GM18505 (cell line): ENCODE measurements around the gene BBS4.

ENCODE experiments used
- ATAC-seq: cut with Tn5 transposase; IDR thresholded peaks from one replicate; pipeline ENCODE4 v1.9.1; 2021; ENCODE audit not compliant: unreplicated experiment
- POLR2A ChIP-seq: IDR thresholded peaks from 4 replicates; pipeline ENCODE4 v1.6.1; 2011; ENCODE audit warnings: borderline replicate concordance; ENCODE audit not compliant: insufficient read depth, insufficient read length; ENCODE audit errors: extremely low read depth

The BBS4 gene

DNA sequence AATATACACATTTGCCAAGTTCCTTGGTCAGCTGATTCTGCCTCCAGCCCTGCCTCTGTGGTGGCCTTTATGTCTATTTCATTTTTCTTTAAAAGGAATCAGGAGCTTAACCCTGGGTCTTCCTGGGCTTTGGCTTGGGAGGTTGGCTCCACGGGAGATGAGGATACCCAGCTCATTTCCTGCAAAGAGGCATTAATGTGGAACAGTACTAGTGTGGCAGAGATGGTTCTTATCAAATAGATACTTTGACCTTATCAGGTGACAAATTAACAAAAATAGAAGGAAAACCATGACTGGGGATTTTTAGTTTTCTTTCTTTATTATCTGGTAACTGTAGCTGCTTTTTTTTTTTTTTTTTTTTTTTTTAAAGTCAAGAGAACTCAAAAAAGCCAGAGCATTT is 42.8 kb downstream of the BBS4 start:
- no peak for ATAC-seq
- no peak for TF ChIP-seq POLR2A

GRCh38 chr15:72732086-72732485 is 46.1 kb downstream of the BBS4 start:
- no peak for ATAC-seq
- TF ChIP-seq POLR2A: no peak

- TF ChIP-seq POLR2A: no peak
- ATAC-seq: no peak
These were observed 46.5 kb downstream of the BBS4 start for GRCh38 chr15:72732516-72732915.

GRCh38 chr15:72733941-72734738 is 48.1 kb downstream of the BBS4 start:
- ATAC-seq: no peak
- no peak for TF ChIP-seq POLR2A

DNA sequence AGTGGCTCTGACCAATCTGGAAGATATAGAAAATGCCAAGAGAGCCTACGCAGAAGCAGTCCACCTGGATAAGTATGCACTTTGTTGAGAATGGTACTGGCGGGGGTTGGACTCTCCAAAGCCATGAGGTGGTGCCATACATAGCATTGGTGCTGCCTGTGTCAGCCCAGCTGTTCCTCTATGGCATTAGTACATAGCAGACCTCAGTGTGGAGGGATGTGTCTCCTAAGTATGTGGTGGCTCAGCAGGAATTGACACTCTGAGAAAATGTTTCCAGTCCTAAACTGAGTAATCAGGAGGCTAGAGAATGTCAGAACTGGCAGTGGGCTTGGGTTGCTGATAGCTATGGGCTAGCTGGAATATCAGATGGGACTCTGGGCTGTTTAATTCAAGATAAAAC is 49.1 kb downstream of the BBS4 start:
- ATAC-seq: no peak
- no peak for TF ChIP-seq POLR2A

GRCh38 chr15:72737061-72737460 is 51.1 kb downstream of the BBS4 start:
- no peak for ATAC-seq
- TF ChIP-seq POLR2A: no peak

DNA sequence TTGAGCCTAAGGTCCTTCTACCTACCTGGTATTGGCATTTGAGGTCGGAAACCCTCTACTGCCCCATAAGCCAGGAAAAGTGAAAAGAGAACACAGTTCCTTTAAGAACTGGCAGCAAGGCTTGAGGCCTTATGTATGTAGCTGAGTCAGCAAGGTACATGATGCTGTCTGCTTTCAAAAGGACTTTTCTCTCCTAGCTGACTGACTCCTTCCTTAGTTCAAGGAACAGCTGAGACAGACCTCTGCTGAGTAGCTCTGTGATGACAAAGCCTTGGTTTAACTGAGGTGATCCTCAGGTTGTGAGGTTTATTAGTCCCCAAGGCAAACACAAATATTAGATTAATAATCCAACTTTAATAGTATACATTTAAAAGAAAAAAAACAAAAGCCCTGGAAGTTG is 51.7 kb downstream of the BBS4 start:
- no peak for ATAC-seq
- TF ChIP-seq POLR2A: no peak

DNA sequence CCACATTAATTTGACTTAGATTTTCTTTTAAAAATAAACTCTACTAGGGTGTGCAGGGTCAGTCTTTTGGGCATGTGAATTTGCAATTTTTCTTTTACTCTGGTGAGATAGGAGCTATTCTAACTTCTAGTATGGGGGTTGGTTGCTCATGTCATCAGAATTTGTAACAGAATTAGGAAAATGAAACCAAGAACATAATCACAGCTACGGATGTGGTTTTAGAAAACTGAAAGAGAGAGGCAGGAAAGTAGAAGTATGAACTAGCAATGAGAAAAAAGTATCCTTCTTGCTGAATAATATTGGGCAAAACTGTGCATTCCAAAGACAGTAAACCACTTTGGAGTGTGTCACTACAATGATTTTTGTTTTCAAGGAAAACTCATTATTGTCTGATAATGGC is 54.2 kb downstream of the BBS4 start:
- peak; percentile 62 for ATAC-seq
- no peak for TF ChIP-seq POLR2A

GRCh38 chr15:72749700-72750099 is 63.7 kb downstream of the BBS4 start:
- no peak for TF ChIP-seq POLR2A
- no peak for ATAC-seq

- no peak for ATAC-seq
- TF ChIP-seq POLR2A: no peak
These were observed 65.9 kb downstream of the BBS4 start for GRCh38 chr15:72751751-72752455.

DNA sequence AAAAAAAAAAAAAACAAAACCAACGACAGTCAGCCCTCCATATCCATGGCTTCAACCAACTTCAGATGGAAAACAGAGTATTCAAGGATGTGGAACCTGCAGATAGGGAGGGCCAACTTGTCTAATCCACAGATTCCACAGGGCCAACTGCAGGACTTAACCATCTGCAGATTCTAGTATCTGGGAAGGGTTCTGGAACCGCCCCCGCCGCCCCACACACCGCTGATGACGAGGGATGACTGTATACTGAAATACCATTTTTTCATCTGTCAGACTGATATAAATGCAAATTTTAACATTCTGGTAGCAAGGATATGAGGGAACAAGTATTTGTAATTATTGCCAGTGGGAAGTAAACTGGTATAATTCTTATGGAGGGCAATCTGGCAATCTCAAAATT is 68.1 kb downstream of the BBS4 start:
- ATAC-seq: no peak

GRCh38 chr15:72758182-72758581 is 72.2 kb downstream of the BBS4 start:
- TF ChIP-seq POLR2A: no peak
- ATAC-seq: no peak

More for the DNA sequence above, 68.1 kb downstream of the BBS4 start:
- TF ChIP-seq POLR2A: no peak

DNA sequence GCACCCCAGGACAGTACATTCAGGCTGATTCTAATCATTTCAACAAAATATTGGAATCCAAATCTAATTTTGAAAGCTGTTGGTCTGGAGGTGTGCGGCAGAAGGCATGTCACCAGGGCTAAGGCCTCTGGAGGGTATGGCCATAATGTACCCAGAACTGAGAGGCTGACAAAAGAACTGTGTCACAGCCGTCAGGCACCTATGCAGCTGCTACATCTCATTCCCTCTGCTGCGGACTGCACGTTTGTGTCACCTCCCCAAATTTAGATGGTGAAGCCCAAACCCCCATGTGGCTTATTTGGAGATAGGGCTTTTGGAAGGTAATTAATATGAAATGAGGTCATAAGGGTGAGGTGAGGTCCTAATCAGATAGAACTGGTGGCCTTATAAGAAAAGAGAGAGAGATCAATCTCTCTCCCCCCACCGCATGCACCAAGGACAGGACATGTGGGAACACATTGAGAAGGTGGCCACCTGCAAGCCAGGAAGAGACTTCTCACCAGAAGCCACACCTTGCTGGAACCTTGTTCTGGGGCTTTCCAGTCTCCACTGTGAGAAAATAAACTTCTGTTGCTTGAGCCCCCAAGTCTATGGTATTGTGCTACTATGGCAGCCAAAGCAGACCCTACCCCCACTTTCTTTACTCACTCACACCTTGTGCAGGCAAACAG is 74.7 kb downstream of the BBS4 start:
- no peak for ATAC-seq

DNA sequence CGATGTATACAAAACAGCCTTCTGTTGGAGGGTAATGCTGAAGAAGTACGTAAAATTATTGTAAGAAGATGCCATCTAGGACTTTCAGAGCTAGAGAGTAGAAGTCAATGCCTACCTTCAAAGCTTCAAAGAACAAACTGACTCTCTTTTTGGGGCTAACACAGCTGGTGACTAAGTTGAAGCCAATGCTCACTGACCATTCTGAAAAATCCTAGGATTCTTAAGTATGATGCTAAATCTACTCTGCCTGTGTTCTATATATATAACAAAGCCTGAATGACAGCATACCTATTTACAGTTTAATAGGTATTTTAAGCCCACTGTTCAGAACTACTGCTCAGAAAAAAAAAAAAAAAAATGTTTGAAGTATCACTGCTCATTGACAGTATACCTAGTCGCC is 78.6 kb downstream of the BBS4 start:
- TF ChIP-seq POLR2A: no peak
- ATAC-seq: no peak

More for the DNA sequence above, 74.7 kb downstream of the BBS4 start:
- no peak for TF ChIP-seq POLR2A

- ATAC-seq: no peak
- no peak for TF ChIP-seq POLR2A
These were observed 80.0 kb downstream of the BBS4 start for GRCh38 chr15:72766025-72766424.

GRCh38 chr15:72766780-72767179 is 80.8 kb downstream of the BBS4 start:
- no peak for ATAC-seq
- TF ChIP-seq POLR2A: no peak
